Rectal smooth muscle tissue (tissue), 1 donor: ENCODE results near the gene BIN1.

Experiments
- H3K27ac ChIP-seq: one replicate; pipeline ENCODE4 v1.7.0; 2013; ENCODE audit warnings: low read depth, low read length, inconsistent platforms
- H3K27me3 ChIP-seq: one replicate; pipeline ENCODE4 v1.7.0; 2013; ENCODE audit warnings: low read length; ENCODE audit not compliant: control insufficient read depth, insufficient read depth
- H3K36me3 ChIP-seq: one replicate; pipeline ENCODE4 v1.7.0; 2013; ENCODE audit warnings: low read length; ENCODE audit not compliant: control insufficient read depth, insufficient read depth
- H3K4me1 ChIP-seq: one replicate; pipeline ENCODE4 v1.7.0; 2013; ENCODE audit warnings: low read length; ENCODE audit not compliant: control insufficient read depth, insufficient read depth
- H3K4me3 ChIP-seq: one replicate; pipeline ENCODE4 v1.7.0; 2013; ENCODE audit warnings: low read length
- H3K9ac ChIP-seq: one replicate; pipeline ENCODE4 v1.7.0; 2013; ENCODE audit warnings: low read length

Gene BIN1

DNA sequence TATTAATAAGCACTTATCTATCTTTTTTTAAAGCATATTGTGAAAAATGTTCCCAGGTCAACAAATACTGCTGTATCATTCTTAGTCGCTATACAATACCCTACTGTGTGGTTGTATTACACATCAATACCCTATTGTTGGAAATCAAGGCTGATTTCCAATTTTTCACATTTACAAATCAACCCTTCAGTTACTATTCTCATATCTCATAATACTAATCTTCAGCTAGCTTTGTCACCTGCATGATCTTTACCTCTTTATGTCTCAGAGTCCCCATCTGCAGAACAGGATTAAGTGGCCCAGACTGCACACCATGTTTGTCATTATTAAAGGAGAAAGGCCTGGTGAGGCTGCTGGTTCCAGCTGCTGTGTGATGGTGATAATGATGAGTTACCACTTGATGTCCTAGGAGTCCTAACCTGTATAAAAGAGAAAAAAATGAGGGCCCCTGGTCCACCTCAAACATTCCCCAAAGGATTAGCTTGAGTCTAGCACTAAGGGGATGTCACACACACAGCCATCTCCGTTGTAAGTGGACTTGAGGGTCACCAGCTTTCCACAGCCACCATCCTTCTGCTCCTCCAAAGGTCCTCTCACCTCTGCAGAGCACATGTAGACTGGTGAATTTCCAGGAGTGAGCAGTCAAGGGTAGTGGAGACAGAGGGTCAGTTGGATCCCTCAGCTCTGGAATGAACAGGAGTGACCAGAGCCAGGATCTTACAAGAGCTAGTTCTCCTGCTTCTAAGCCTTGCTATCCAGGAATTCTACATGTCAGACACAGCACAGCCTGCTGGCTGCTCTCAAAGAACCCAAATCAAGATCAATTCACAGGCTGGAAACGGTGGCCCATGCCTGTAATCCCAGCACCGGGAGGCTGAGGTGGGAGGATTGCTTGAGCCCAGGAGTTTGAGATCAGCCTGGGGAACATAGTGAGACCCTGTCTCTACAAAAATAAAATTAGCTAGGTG, 36.0 kb upstream of the BIN1 start:
- H3K4me1 ChIP-seq, result no peaks in the 10 kb centered on the region
- no peak overlapping the region for H3K27ac ChIP-seq
- H3K27me3 ChIP-seq, result no peaks in the 10 kb centered on the region
- H3K4me3 ChIP-seq, result no peak overlapping the region
- H3K36me3 ChIP-seq, result no peaks in the 10 kb centered on the region
- H3K9ac ChIP-seq, result no peak overlapping the region

GRCh38 chr2:127140538-127140937, 33.6 kb upstream of the BIN1 start:
- Histone ChIP-seq H3K27me3 (no peaks in the 10 kb centered on the region), H3K4me3 (no peak overlapping the region), H3K27ac (no peak overlapping the region), H3K9ac (no peak overlapping the region), H3K36me3 (no peaks in the 10 kb centered on the region), H3K4me1 (no peaks in the 10 kb centered on the region)

DNA sequence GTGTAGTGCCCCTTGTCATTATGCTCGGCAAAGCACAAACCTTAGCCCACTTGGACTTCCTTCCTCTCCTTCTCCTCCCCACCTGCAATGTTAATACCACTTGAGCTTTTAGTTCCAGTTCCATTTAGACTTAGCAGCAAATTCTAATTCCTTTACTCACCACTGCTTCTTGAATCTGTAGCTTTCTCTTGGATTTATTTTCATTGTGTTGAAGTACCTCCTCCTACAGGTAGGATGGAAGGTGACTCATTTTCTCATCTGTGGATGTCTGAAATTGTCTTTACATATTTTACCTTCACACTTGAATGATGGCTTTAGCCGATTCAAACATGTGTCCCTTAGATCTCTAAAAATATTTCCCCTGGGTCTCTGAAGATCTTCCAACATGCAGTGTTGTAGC, 32.8 kb upstream of the BIN1 start:
- H3K36me3 ChIP-seq, result no peaks in the 10 kb centered on the region
- no peak overlapping the region for H3K9ac ChIP-seq
- no peak overlapping the region for H3K27ac ChIP-seq
- no peak overlapping the region for H3K4me3 ChIP-seq
- H3K27me3 ChIP-seq, result no peaks in the 10 kb centered on the region
- H3K4me1 ChIP-seq, result no peaks in the 10 kb centered on the region

DNA sequence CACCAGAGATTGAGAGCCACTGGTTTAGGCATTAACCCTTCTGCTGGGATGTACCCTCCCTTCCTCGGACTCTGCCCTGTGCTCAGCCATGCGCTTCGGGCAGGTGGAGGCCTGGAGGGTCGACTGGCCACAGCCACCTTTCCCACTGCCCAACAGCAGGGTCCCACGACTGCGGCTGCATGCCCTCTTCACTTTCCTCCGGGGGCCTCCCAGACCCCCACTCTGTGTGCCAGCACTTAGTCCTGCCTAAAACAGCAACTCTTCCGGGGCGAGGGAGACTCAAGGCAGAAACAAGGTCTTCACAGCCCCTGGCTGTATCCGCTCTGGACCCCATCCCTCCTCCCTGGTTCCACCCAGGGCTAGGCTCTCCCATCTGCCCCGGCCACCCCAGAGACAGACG, 31.3 kb upstream of the BIN1 start:
- no peaks in the 10 kb centered on the region for H3K4me1 ChIP-seq
- no peaks in the 10 kb centered on the region for H3K36me3 ChIP-seq
- no peaks in the 10 kb centered on the region for H3K27me3 ChIP-seq
- no peak overlapping the region for H3K4me3 ChIP-seq
- H3K9ac ChIP-seq, result no peak overlapping the region
- no peak overlapping the region for H3K27ac ChIP-seq

DNA sequence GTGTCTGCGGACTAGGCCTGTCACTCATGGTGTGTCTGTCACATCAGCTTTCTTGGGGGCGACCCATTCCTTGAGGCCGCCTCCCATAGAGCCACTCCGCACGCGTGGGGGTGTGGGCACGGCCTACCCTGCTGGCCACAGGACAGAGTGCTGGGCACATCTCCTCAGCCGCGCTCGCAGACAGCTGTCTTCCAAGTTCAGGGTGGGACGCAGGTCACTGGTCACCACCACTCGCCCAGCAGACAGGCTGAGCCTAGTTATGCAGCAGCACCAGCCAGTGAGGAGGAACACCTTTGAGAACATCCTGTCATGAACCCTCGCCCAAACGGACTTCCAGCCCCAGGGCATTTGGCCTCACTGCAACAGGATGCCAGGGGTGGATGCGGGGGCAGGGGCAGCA, 30.8 kb upstream of the BIN1 start:
- Histone ChIP-seq H3K27ac (no peak overlapping the region), H3K4me1 (no peaks in the 10 kb centered on the region), H3K4me3 (no peak overlapping the region), H3K9ac (no peak overlapping the region), H3K27me3 (no peaks in the 10 kb centered on the region), H3K36me3 (no peaks in the 10 kb centered on the region)

GRCh38 chr2:127137225-127137624, 30.3 kb upstream of the BIN1 start:
- Histone ChIP-seq H3K27me3 (no peaks in the 10 kb centered on the region), H3K27ac (no peak overlapping the region), H3K36me3 (no peaks in the 10 kb centered on the region), H3K4me3 (no peak overlapping the region), H3K4me1 (no peaks in the 10 kb centered on the region), H3K9ac (no peak overlapping the region)

DNA sequence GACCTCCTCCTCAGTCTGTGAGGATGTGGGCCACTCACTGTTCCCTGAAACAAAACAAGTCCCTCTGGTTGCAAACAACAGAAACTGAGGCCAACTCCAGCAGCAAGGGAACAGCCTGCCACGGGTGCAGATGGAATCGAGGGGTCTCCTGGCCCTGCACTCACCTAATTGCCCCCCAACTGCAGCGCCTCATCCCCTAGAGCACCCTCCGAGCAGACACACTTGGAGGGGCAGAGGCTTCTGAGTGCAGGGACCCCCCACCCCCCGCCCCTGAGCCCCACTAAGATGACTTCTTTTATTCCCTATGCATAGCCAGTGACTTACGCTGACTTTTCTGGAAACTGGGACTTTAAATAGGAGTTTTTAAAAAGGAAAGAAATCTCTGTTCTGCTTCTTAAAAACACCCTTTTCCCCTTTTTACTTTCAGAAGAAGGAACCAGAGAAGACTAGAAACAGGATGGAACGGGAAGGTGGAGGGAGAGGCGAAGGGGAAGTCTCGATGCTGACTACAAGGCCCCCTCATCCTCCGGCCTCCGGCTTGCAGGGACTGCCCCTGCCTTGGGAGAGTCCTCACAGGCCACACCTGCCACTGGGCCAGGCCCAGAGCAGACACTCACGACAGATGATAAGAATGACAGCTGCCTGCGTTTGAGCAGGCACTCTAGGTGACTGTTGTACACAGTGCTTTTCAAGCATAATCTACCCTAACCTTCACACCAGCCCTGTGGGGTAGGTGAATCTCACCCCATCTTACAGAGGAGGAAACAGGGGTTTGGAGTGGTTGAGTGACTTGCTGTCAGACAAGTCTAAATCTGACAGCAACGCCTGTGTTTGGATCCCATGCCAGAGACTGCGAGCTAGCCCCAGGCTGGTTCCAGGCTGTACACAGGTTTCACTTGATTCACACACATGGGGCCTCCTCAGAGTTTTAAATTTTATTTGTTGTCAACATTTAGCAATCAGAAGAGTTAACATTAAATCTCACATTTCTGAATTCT, 28.2 kb upstream of the BIN1 start:
- Histone ChIP-seq H3K36me3 (no peaks in the 10 kb centered on the region), H3K4me3 (no peak overlapping the region), H3K27ac (no peak overlapping the region), H3K4me1 (no peaks in the 10 kb centered on the region), H3K9ac (no peak overlapping the region), H3K27me3 (no peaks in the 10 kb centered on the region)

GRCh38 chr2:127134235-127134634, 27.3 kb upstream of the BIN1 start:
- no peaks in the 10 kb centered on the region for H3K27me3 ChIP-seq
- H3K4me1 ChIP-seq, result no peaks in the 10 kb centered on the region
- H3K4me3 ChIP-seq, result no peak overlapping the region
- H3K36me3 ChIP-seq, result no peaks in the 10 kb centered on the region
- H3K27ac ChIP-seq, result no peak overlapping the region
- H3K9ac ChIP-seq, result no peak overlapping the region

- no peaks in the 10 kb centered on the region for H3K36me3 ChIP-seq
- H3K9ac ChIP-seq, result no peak overlapping the region
- H3K27ac ChIP-seq, result no peak overlapping the region
- no peaks in the 10 kb centered on the region for H3K27me3 ChIP-seq
- H3K4me3 ChIP-seq, result no peak overlapping the region
- H3K4me1 ChIP-seq, result no peaks in the 10 kb centered on the region
Observed at GRCh38 chr2:127133793-127134192, 26.8 kb upstream of the BIN1 start.

DNA sequence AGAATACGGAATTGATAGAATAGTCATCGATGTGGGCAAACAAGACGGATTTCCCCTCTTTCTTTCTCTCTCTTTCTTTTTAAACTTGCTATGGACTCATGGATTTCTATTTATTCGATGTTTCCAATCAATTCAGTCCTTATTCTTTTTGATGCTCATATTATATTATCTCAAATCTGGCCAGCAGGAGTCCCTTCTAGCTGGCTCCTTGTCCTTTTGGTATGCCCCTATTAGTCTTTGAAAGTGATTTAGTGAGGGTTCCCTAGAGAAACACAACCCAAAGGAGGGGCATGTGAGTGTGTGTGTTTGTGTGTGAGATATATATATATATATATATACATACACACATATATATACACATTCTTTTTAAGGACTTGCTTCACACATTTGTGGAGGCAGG, 23.5 kb upstream of the BIN1 start:
- no peaks in the 10 kb centered on the region for H3K36me3 ChIP-seq
- no peak overlapping the region for H3K9ac ChIP-seq
- no peak overlapping the region for H3K27ac ChIP-seq
- H3K27me3 ChIP-seq, result no peaks in the 10 kb centered on the region
- H3K4me3 ChIP-seq, result no peak overlapping the region
- no peaks in the 10 kb centered on the region for H3K4me1 ChIP-seq

DNA sequence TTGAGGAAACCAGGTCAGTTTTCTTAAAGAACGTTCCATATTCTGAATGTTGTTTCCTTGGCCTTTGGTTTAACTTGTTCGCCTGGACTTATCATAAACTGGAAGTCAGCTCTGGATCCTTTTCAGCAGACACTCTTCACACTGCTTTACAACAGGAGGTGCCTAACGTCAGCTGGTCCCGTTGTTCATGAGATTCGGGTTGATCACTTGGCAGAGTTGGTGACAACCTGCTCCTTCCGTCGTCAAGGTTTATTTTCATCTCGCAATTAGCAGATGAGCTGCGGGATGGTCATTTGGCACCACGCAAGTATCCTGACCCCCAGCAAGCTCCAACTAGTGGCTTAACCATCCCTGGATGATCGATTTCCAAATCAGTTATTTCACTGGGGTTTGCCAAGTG, 23.0 kb upstream of the BIN1 start:
- H3K9ac ChIP-seq, result no peak overlapping the region
- no peaks in the 10 kb centered on the region for H3K27me3 ChIP-seq
- H3K4me1 ChIP-seq, result no peaks in the 10 kb centered on the region
- H3K36me3 ChIP-seq, result no peaks in the 10 kb centered on the region
- H3K27ac ChIP-seq, result no peak overlapping the region
- no peak overlapping the region for H3K4me3 ChIP-seq

DNA sequence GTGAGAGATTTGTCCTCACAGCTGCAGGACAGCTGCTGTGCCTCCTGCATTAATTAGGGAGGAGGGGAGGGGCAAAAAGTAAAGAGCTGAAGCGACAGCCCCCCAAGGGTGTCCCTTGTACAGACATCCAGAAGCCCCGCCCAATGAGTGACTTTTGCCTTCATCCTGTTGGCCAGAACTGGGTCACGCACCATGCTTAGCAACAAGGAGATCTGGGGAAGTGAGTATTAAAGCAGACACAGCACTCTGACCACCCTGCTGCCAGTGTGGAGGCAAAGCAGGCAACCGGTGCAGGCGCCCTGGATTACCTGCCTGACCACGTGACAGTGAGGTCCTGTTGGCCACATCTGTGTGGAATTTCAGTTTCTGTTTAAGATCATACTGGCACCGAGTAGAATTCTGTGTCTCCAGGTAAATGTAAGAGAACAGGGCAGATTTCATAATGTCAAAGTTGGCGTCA, 21.5 kb upstream of the BIN1 start:
- Histone ChIP-seq H3K27ac (no peak overlapping the region), H3K4me1 (no peaks in the 10 kb centered on the region), H3K9ac (no peak overlapping the region), H3K4me3 (peak overlapping the region; percentile 31), H3K36me3 (no peaks in the 10 kb centered on the region), H3K27me3 (no peaks in the 10 kb centered on the region)
